ENCODE results near the gene CMTM5.
"Not testable (repeated sequence)": the region's sequence is repeated elsewhere in the genome, so short reads cannot be mapped to it uniquely, and the experiment has no call there.

GRCh38 chr14:23400496-23401149 is 23.8 kb downstream of the CMTM5 start:
- not testable (repeated sequence) for TF ChIP-seq MAX (CRISPR knock-in tag; IDR thresholded peaks at IDR 0.05); SP1 (CRISPR knock-in tag; conservative IDR thresholded peaks at IDR 0.05); CTCF (IDR thresholded peaks at IDR 0.05); CREM (CRISPR knock-in tag; IDR thresholded peaks at IDR 0.05); MYBL2 (CRISPR knock-in tag; IDR thresholded peaks at IDR 0.05); ZNF512 (CRISPR knock-in tag; IDR thresholded peaks at IDR 0.05; ENCODE audit: borderline replicate concordance); TCF7 (CRISPR knock-in tag; IDR thresholded peaks at IDR 0.05; ENCODE audit: low read depth); E2F4 (CRISPR knock-in tag; IDR thresholded peaks at IDR 0.05; ENCODE audit: borderline replicate concordance, low read depth); ZBTB43 (CRISPR knock-in tag; IDR thresholded peaks at IDR 0.05)

Measured in WTC11 (cell line).